Thyroid gland (tissue), 4 donors: ENCODE data around the gene PRRT3. TPM values are rescaled to one million over a fixed set of nuclear protein-coding genes. Genes with fewer than 3 reads are reported as not detected.
A peak's percentile ranks its signal among the peaks of the same experiment; 100 is the strongest.

Experiments
- DNase-seq, 2 donors: peaks; one replicate each; pipeline ENCODE4 v3.0.0-alpha.2; 2019
- H3K27ac ChIP-seq, 3 donors: fragments of 200-600 bp; sonication (generic); 1 replicate in 2 of 3; 2 replicates in 1 of 3; pipeline ENCODE4 v1.5.1; 2016 to 2019; ENCODE audit warnings: mild to moderate bottlenecking in 1 of 3, moderate library complexity in 1 of 3
- H3K27me3 ChIP-seq: fragments of 200-600 bp; sonication (generic); one replicate; pipeline ENCODE4 v1.5.1; 2019
- H3K36me3 ChIP-seq, 2 donors: fragments of 200-600 bp; sonication (generic); one replicate each; pipeline ENCODE4 v1.5.1; 2016 to 2019
- H3K4me1 ChIP-seq, 2 donors: fragments of 200-600 bp; sonication (generic); one replicate each; pipeline ENCODE4 v1.5.1; 2017 to 2019
- H3K4me3 ChIP-seq, 3 donors: fragments of 200-600 bp; sonication (generic); replicated peaks in 1 of 3; 1 replicate in 2 of 3; 2 replicates in 1 of 3; pipeline ENCODE4 v1.5.1; 2016; ENCODE audit warnings: mild to moderate bottlenecking in 1 of 3
- H3K9me3 ChIP-seq: fragments of 200-600 bp; sonication (generic); one replicate; pipeline ENCODE4 v1.5.1; 2017
- CTCF ChIP-seq, 6 experiments: fragments of 200-600 bp in 3 of 6; fragments of 450-650 bp in 3 of 6; sonication (generic) in 3 of 6; IDR thresholded peaks; one replicate each; pipeline ENCODE4 v1.5.1; 2016 to 2019; ENCODE audit warnings: antibody characterized with exemption in 6 of 6, mild to moderate bottlenecking in 2 of 6, inconsistent platforms in 1 of 6, moderate library complexity in 1 of 6
- POLR2A ChIP-seq, 2 donors: fragments of 450-650 bp; IDR thresholded peaks; one replicate each; pipeline ENCODE4 v1.6.1; 2017; ENCODE audit warnings: antibody characterized with exemption in 2 of 2, mild to moderate bottlenecking in 2 of 2, moderate library complexity in 1 of 2
- WGBS, 2 donors: methylation state at CpG; one replicate each; pipeline ENCODE4 v1.1.5; 2017; 5-methylcytosine and 5-hydroxymethylcytosine counted together
- intact Hi-C: fragments of 100-400 bp; cut with DNase I; formaldehyde crosslinking; loops from one replicate; pipeline ENCODE4 v1.15.1; 2023
- total RNA-seq, 4 donors: library from RNA; depleted of rRNA; stranded (reverse); fragments of >200 nt; gene quantifications; one replicate each; pipeline ENCODE4 v1.2.3, GENCODE V29; 2016

The PRRT3 gene
- total RNA-seq, 4 donors from 2014 or later = 2.8 to 8.5 (median 6.6) TPM

GRCh38 chr3:9969632-9970019 is 17.4 kb upstream of the PRRT3 start:
- intact Hi-C loops = no loop called here

GRCh38 chr3:9966841-9967240 is 14.6 kb upstream of the PRRT3 start:
- no peaks in the 10 kb centered on the region for H3K9me3 ChIP-seq
- no peak for DNase-seq
- no peak overlapping the region for H3K27ac ChIP-seq
- intact Hi-C loops = no loop called here
- no peaks in the 10 kb centered on the region for H3K4me1 ChIP-seq
- H3K27me3 ChIP-seq = no peaks in the 10 kb centered on the region
- H3K4me3 ChIP-seq = no peak overlapping the region
- peaks cover 41 to 45% of the 10 kb centered on the region in 2 donors for H3K36me3 ChIP-seq
- WGBS, 2 donors = 98 to 100% methylated on average over 2 of the region's 2 CpGs
- TF ChIP-seq POLR2A (IDR thresholded peaks at IDR 0.05) = no peak
- TF ChIP-seq CTCF (IDR thresholded peaks at IDR 0.05) = no peak

More at GRCh38 chr3:9969632-9970019, 17.4 kb upstream of the PRRT3 start:
- H3K4me1 ChIP-seq = no peaks in the 10 kb centered on the region
- H3K4me3 ChIP-seq = no peak overlapping the region
- H3K27ac ChIP-seq = no peak overlapping the region
- no peaks in the 10 kb centered on the region for H3K9me3 ChIP-seq
- no peaks in the 10 kb centered on the region for H3K27me3 ChIP-seq
- TF ChIP-seq POLR2A (IDR thresholded peaks at IDR 0.05) (no peak), CTCF (IDR thresholded peaks at IDR 0.05) (no peak)
- 96 to 99% methylated on average over 4 of the region's 4 CpGs for WGBS, 2 donors
- DNase-seq = no peak
- peaks cover 44 to 64% of the 10 kb centered on the region in 2 donors for H3K36me3 ChIP-seq

- no peak for TF ChIP-seq POLR2A (IDR thresholded peaks at IDR 0.05)
- no peak for TF ChIP-seq CTCF (IDR thresholded peaks at IDR 0.05)
Observed at GRCh38 chr3:9965200-9965875, 13.1 kb upstream of the PRRT3 start.

GRCh38 chr3:9957214-9957613 is 5.0 kb upstream of the PRRT3 start:
- Histone ChIP-seq H3K27ac (no peak overlapping the region), H3K36me3 (no peaks in the 10 kb centered on the region), H3K4me1 (peaks cover 13 to 29% of the 10 kb centered on the region in 2 donors), H3K27me3 (no peaks in the 10 kb centered on the region), H3K9me3 (no peaks in the 10 kb centered on the region), H3K4me3 (no peak overlapping the region)
- no peak for DNase-seq
- 57 to 62% methylated on average over 5 of the region's 5 CpGs for WGBS, 2 donors
- TF ChIP-seq POLR2A (IDR thresholded peaks at IDR 0.05) (no peak), CTCF (IDR thresholded peaks at IDR 0.05) (no peak)
- intact Hi-C loops = no loop called here

More at GRCh38 chr3:9965200-9965875, 13.1 kb upstream of the PRRT3 start:
- 92 to 93% methylated on average over 6 of the region's 6 CpGs for WGBS, 2 donors
- no peaks in the 10 kb centered on the region for H3K27me3 ChIP-seq
- H3K36me3 ChIP-seq = peaks cover 27 to 30% of the 10 kb centered on the region in 2 donors
- H3K9me3 ChIP-seq = no peaks in the 10 kb centered on the region
- no peaks in the 10 kb centered on the region for H3K4me1 ChIP-seq
- intact Hi-C loops = no loop called here
- no peak overlapping the region for H3K4me3 ChIP-seq
- no peak for DNase-seq
- no peak overlapping the region for H3K27ac ChIP-seq

- intact Hi-C loops = no loop called here
- H3K27ac ChIP-seq = peak overlapping the region; percentile 26 to 48 (median 45)
- 69 to 80% methylated on average over 5 of the region's 5 CpGs for WGBS, 2 donors
Observed at GRCh38 chr3:9955611-9956352, 3.6 kb upstream of the PRRT3 start.

More at GRCh38 chr3:9955611-9956352, 3.6 kb upstream of the PRRT3 start:
- no peak for TF ChIP-seq CTCF (IDR thresholded peaks at IDR 0.05)
- TF ChIP-seq POLR2A (IDR thresholded peaks at IDR 0.05) = no peak
- H3K4me3 ChIP-seq = no peak overlapping the region
- no peaks in the 10 kb centered on the region for H3K36me3 ChIP-seq
- peak in 1 of 2 donors; percentile 31 for DNase-seq
- no peaks in the 10 kb centered on the region for H3K27me3 ChIP-seq
- no peaks in the 10 kb centered on the region for H3K9me3 ChIP-seq
- peaks cover 19 to 39% of the 10 kb centered on the region in 2 donors for H3K4me1 ChIP-seq
